ENCODE data around the gene PAM16.

PAM16 gene

DNA sequence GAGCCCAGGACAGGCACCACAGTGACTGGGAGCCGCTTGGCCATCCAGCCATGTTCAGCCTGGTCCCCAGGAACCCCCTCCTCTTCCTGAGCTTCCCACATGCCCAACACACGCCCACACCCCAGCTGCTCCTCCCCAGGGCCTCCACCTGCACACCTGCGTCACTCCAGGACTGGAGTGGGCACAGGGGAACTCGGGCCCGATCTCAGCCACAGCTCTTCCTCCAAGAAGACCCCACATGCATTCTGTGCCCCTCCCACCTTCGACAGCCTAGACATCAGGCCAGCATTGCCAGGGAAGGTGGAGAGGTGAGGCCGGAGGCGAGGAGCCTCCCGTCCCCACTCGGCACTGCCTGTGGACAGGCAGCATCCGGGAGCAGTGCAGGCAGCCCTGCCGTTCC lies 14.5 kb upstream of the PAM16 start:
- Histone ChIP-seq H3K36me3 (peaks cover 0 to 35% (median 25%) of the 10 kb centered on the region in 3 donors), H3K27ac (no peak overlapping the region)
- TF ChIP-seq, protein P1, sequence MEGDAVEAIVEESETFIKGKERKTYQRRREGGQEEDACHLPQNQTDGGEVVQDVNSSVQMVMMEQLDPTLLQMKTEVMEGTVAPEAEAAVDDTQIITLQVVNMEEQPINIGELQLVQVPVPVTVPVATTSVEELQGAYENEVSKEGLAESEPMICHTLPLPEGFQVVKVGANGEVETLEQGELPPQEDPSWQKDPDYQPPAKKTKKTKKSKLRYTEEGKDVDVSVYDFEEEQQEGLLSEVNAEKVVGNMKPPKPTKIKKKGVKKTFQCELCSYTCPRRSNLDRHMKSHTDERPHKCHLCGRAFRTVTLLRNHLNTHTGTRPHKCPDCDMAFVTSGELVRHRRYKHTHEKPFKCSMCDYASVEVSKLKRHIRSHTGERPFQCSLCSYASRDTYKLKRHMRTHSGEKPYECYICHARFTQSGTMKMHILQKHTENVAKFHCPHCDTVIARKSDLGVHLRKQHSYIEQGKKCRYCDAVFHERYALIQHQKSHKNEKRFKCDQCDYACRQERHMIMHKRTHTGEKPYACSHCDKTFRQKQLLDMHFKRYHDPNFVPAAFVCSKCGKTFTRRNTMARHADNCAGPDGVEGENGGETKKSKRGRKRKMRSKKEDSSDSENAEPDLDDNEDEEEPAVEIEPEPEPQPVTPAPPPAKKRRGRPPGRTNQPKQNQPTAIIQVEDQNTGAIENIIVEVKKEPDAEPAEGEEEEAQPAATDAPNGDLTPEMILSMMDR (IDR thresholded peaks at IDR 0.05) = no peak

DNA sequence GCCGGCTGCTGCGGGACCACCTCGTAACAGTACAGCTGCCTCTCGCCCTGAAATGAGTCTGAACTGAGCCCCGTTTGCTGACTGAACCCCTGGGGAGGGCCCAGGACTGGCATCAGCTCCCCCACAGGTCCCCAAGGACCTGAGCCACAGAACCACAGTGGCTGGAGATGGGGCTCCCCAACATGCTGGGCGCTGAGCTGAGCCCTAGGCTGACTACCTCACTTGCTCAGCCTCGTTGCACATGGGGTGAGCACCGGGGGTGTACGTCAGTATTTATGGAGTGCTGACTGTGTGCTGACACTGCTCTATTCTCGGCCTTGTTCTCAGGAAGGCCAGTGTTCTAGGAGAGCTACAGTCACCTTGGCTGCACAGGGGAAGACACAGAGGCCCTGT lies 13.9 kb upstream of the PAM16 start:
- Histone ChIP-seq H3K4me1 (peaks cover 0 to 31% (median 21%) of the 10 kb centered on the region in 4 donors), H3K36me3 (peaks cover 0 to 35% (median 31%) of the 10 kb centered on the region in 3 donors)
- TF ChIP-seq, protein P1 (IDR thresholded peaks at IDR 0.05) = no peak

More for the DNA sequence above, 14.5 kb upstream of the PAM16 start:
- no peaks in the 10 kb centered on the region for H3K27me3 ChIP-seq
- intact Hi-C loops (cut with DNase I; ENCODE audit: low total_unique reads) = no loop called here
- peaks cover under 1 to 37% (median 27%) of the 10 kb centered on the region in 4 donors for H3K4me1 ChIP-seq
- DNase-seq = no peak
- no peak overlapping the region for H3K4me3 ChIP-seq
- no peaks in the 10 kb centered on the region for H3K9me3 ChIP-seq

DNA sequence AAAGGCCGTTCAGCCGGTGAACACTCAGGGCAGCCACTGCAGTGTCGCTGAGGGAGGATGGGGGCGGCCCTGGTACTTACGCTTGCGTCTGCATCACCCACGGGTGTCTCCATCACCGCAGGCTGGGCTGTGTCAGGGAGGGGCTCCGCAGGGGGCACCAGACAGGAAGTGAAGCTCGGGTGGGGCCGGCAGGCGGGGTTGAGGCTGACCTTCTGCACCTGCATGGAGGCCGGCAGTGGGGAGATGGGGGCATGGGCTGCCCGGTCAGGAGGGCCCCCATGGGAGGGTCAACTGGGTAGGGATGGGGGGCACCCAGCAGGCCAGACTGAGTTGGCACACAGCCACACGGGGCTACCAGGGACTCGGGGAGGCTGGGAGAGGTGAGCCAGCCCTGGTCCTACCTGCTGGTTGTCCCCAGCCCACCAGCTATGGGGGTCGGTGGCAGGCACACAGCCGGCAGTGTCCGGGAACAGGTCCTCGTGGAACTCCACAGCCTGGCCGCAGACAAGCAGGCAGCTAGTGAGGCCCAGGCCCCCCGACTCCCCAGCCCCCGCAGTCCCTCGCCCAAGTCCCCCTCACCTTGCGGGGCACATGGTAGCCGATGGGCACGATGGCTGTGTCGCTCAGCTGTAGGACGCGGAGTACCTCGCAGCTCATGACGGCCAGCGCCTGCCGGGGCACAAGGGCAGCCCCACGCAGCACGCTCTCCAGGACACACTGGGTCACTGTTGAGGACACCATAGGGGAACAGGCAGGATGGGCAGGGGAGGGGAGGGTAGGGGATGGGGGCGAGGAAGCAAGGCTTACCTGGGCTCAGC lies 13.3 kb upstream of the PAM16 start:
- no peak for DNase-seq
- no peaks in the 10 kb centered on the region for H3K27me3 ChIP-seq
- intact Hi-C loops (cut with DNase I; ENCODE audit: low total_unique reads) = no loop called here
- H3K27ac ChIP-seq = no peak overlapping the region
- peaks cover 0 to 26% (median 15%) of the 10 kb centered on the region in 4 donors for H3K4me1 ChIP-seq
- peaks cover 0 to 35% (median 31%) of the 10 kb centered on the region in 3 donors for H3K36me3 ChIP-seq
- TF ChIP-seq, protein P1 (IDR thresholded peaks at IDR 0.05) = no peak
- no peaks in the 10 kb centered on the region for H3K9me3 ChIP-seq
- H3K4me3 ChIP-seq = no peak overlapping the region

More for the DNA sequence above, 13.9 kb upstream of the PAM16 start:
- no peak for DNase-seq
- Histone ChIP-seq H3K4me3 (no peak overlapping the region), H3K27me3 (no peaks in the 10 kb centered on the region), H3K27ac (no peak overlapping the region), H3K9me3 (no peaks in the 10 kb centered on the region)
- intact Hi-C loops (cut with DNase I; ENCODE audit: low total_unique reads) = no loop called here

DNA sequence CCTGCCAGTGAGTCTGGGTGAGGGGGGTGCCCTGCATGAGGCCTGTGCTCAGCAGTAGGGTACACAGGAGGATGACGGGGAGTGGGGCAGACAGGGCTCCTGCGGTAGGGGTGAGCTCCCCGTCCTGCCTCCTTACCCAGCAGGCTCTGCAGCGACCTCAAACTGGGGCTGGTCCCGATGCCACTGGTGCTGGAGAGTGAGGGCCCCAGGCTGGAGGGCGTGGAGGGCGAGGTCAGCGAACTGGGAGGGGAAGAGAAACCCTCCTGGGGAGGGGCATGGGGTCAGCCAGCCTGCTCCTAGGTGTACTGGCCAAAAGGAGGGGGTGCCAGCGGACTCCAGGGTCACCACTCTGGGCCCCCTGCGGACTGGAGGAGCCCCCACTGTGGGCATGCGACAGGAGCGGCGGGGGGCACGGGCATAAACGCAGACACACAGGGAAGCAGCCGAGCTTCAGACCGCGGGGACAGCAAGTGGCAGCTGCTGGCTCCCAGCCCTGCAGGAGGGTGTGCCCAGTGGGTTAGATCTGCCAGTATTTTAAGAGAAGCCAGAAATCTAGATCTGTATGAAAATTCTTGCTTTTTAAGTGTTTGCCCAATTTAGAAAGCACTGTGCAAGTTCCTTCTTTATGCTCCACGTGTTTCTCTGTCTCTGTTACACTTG lies 11.5 kb upstream of the PAM16 start:
- Histone ChIP-seq H3K27me3 (no peaks in the 10 kb centered on the region), H3K36me3 (peaks cover 0 to 41% (median 31%) of the 10 kb centered on the region in 3 donors), H3K9me3 (no peaks in the 10 kb centered on the region), H3K4me1 (peaks cover 0 to 16% (median 2%) of the 10 kb centered on the region in 4 donors), H3K4me3 (no peak overlapping the region), H3K27ac (no peak overlapping the region)
- TF ChIP-seq, protein P1 (IDR thresholded peaks at IDR 0.05) = no peak
- intact Hi-C loops (cut with DNase I; ENCODE audit: low total_unique reads) = no loop called here
- DNase-seq = no peak

DNA sequence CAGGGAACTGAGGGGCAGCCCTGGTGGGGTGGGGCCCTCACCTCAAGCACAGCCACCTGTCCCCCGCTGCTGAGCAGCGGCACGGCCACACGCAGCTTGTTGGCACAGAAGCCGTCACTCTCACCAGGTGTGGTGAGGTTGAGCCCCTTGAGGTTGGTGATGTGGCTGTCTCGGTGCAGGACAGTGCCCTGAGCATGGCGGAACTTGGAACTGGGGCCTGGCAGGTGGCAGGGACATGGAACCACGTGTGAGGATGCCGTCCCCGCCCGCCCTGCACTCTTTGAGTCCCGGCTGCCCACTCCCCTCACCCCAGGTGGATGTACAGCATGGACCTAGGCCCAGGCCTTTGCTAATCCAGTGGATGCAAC lies 10.8 kb upstream of the PAM16 start:
- H3K9me3 ChIP-seq = no peaks in the 10 kb centered on the region
- TF ChIP-seq, protein P1 (IDR thresholded peaks at IDR 0.05) = no peak
- peaks cover 0 to 41% (median 31%) of the 10 kb centered on the region in 3 donors for H3K36me3 ChIP-seq
- H3K27me3 ChIP-seq = no peaks in the 10 kb centered on the region
- no peak for DNase-seq
- intact Hi-C loops (cut with DNase I; ENCODE audit: low total_unique reads) = no loop called here
- H3K4me3 ChIP-seq = no peak overlapping the region
- H3K4me1 ChIP-seq = peaks cover 0 to 9% (median 2%) of the 10 kb centered on the region in 4 donors
- no peak overlapping the region for H3K27ac ChIP-seq
